Measurements from ENCODE around the gene TAF7L. TPM values are rescaled to one million over a fixed set of nuclear protein-coding genes. Genes with fewer than 3 reads are reported as not detected.

Gene TAF7L
- total RNA-seq, 2 donors from 2014 or later, result 54.6 TPM; not detected in 1

DNA sequence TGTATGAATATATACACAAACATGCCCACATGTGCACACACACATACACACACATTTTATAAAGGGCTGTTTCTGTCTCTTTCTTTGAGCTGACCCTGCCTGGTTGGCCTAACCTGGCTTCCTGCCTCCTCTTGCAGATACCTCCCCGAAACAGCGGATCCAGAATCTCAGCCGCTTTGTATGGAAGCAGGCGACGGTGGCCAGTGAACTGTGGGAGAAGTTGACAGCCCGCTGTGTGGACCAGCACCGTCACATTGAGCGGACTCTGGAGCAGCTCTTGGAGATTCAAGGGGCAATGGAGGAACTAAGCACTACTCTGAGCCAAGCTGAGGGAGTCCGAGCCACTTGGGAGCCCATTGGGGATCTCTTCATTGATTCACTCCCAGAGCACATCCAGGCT is 49.6 kb downstream of the TAF7L start:
- intact Hi-C loops (cut with DNase I), result no loop called here
- H3K36me3 ChIP-seq, result no peaks in the 10 kb centered on the region
- no peak overlapping the region for H3K4me3 ChIP-seq
- no peaks in the 10 kb centered on the region for H3K4me1 ChIP-seq (replicated peaks)
- H3K9me3 ChIP-seq, result no peaks in the 10 kb centered on the region
- H3K27me3 ChIP-seq (replicated peaks; ENCODE audit: insufficient read depth), result no peaks in the 10 kb centered on the region
- DNase-seq (ENCODE audit: low spot score), result no peak
- H3K27ac ChIP-seq, result no peak overlapping the region
- 94% methylated on average over 3 of the region's 9 CpGs for WGBS
- TF ChIP-seq POLR2A (IDR thresholded peaks at IDR 0.05), result no peak
- no peak for TF ChIP-seq POLR2AphosphoS5 (IDR thresholded peaks at IDR 0.05)
- no peak for TF ChIP-seq CTCF (IDR thresholded peaks at IDR 0.05)

- H3K4me3 ChIP-seq, result no peak overlapping the region
- WGBS, result 86% methylated on average over 2 of the region's 2 CpGs
- H3K4me1 ChIP-seq (replicated peaks), result no peaks in the 10 kb centered on the region
- H3K9me3 ChIP-seq, result no peaks in the 10 kb centered on the region
- TF ChIP-seq POLR2AphosphoS5 (IDR thresholded peaks at IDR 0.05), result no peak
- no peak for TF ChIP-seq POLR2A (IDR thresholded peaks at IDR 0.05)
- no peak for TF ChIP-seq CTCF (IDR thresholded peaks at IDR 0.05)
- H3K27ac ChIP-seq, result no peak overlapping the region
- intact Hi-C loops (cut with DNase I), result no loop called here
- DNase-seq (ENCODE audit: low spot score), result no peak
- no peaks in the 10 kb centered on the region for H3K36me3 ChIP-seq
- no peaks in the 10 kb centered on the region for H3K27me3 ChIP-seq (replicated peaks; ENCODE audit: insufficient read depth)
These were observed 54.1 kb downstream of the TAF7L start for GRCh38 chrX:101237041-101237440.

GRCh38 chrX:101232316-101232715 is 58.8 kb downstream of the TAF7L start:
- H3K4me3 ChIP-seq, result no peak overlapping the region
- intact Hi-C loops (cut with DNase I), result no loop called here
- TF ChIP-seq CTCF (IDR thresholded peaks at IDR 0.05) (no peak), POLR2AphosphoS5 (IDR thresholded peaks at IDR 0.05) (no peak), POLR2A (IDR thresholded peaks at IDR 0.05) (no peak)
- H3K9me3 ChIP-seq, result no peaks in the 10 kb centered on the region
- DNase-seq (ENCODE audit: low spot score), result no peak
- H3K36me3 ChIP-seq, result no peaks in the 10 kb centered on the region
- H3K27ac ChIP-seq, result no peak overlapping the region
- no peaks in the 10 kb centered on the region for H3K4me1 ChIP-seq (replicated peaks)
- 96% methylated on average over 5 of the region's 5 CpGs for WGBS
- no peaks in the 10 kb centered on the region for H3K27me3 ChIP-seq (replicated peaks; ENCODE audit: insufficient read depth)

DNA sequence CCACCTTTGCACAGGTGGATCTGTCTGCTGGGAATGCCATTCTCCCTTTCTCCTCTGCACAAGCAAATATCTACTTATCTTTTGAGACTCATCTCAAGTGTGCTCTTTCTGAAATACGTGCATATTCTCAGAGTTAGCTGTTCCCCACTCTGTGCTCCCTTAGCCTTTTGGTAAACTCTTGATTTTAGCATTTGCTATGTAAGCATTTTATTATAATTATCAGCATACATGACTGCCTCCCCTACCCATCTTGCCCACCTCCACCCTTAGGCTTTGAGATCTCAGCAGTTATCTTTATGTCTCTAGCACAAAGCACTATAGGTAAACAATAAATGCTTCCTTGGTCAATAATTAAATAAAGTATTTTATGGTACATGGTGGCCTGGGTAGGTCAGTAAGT is 60.1 kb downstream of the TAF7L start:
- H3K4me3 ChIP-seq, result no peak overlapping the region
- intact Hi-C loops (cut with DNase I), result no loop called here
- H3K27me3 ChIP-seq (replicated peaks; ENCODE audit: insufficient read depth), result no peaks in the 10 kb centered on the region
- no peaks in the 10 kb centered on the region for H3K9me3 ChIP-seq
- no peaks in the 10 kb centered on the region for H3K36me3 ChIP-seq
- no peak overlapping the region for H3K27ac ChIP-seq
- DNase-seq (ENCODE audit: low spot score), result no peak
- H3K4me1 ChIP-seq (replicated peaks), result no peaks in the 10 kb centered on the region
- WGBS, result 80% methylated on average over 1 of the region's 1 CpG
- TF ChIP-seq CTCF (IDR thresholded peaks at IDR 0.05) (no peak), POLR2AphosphoS5 (IDR thresholded peaks at IDR 0.05) (no peak), POLR2A (IDR thresholded peaks at IDR 0.05) (no peak)

- H3K27me3 ChIP-seq (replicated peaks; ENCODE audit: insufficient read depth), result no peaks in the 10 kb centered on the region
- no peak for DNase-seq (ENCODE audit: low spot score)
- no peak overlapping the region for H3K4me3 ChIP-seq
- intact Hi-C loops (cut with DNase I), result no loop called here
- no peak for TF ChIP-seq POLR2AphosphoS5 (IDR thresholded peaks at IDR 0.05)
- no peak for TF ChIP-seq CTCF (IDR thresholded peaks at IDR 0.05)
- TF ChIP-seq POLR2A (IDR thresholded peaks at IDR 0.05), result no peak
- no peaks in the 10 kb centered on the region for H3K9me3 ChIP-seq
- no peaks in the 10 kb centered on the region for H3K36me3 ChIP-seq
- WGBS, result 89% methylated on average over 2 of the region's 2 CpGs
- no peak overlapping the region for H3K27ac ChIP-seq
- no peaks in the 10 kb centered on the region for H3K4me1 ChIP-seq (replicated peaks)
These were observed 60.5 kb downstream of the TAF7L start for GRCh38 chrX:101230636-101231035.
